Measurements from ENCODE around the gene FRMPD4.

Gene FRMPD4

DNA sequence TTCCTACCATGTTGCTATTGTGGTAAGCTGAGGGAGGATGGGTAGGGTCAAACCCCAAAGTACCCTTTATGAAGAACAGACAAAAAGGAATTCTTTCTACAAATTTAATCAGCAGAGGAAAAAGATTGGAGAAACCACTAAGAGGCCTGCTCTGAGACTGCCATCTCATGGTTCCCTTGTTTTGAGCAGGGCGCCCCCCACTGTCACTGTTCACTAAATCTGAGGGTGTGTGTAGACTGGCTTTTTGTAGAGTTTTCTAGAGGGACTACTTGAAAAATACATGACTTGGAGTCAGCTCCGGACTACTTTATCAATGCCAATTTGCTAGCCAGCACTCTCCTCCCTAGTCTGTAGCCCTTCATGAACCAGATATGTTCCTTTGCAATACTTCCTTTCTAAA lies 324.8 kb downstream of the FRMPD4 start:
- Histone ChIP-seq H3K27ac (no peak overlapping the region), H3K27me3 (no peaks in the 10 kb centered on the region), H3K4me1 (no peaks in the 10 kb centered on the region), H3K4me3 (no peak overlapping the region), H3K36me3 (no peaks in the 10 kb centered on the region), H3K9me3 (no peaks in the 10 kb centered on the region)
- TF ChIP-seq, protein P1, sequence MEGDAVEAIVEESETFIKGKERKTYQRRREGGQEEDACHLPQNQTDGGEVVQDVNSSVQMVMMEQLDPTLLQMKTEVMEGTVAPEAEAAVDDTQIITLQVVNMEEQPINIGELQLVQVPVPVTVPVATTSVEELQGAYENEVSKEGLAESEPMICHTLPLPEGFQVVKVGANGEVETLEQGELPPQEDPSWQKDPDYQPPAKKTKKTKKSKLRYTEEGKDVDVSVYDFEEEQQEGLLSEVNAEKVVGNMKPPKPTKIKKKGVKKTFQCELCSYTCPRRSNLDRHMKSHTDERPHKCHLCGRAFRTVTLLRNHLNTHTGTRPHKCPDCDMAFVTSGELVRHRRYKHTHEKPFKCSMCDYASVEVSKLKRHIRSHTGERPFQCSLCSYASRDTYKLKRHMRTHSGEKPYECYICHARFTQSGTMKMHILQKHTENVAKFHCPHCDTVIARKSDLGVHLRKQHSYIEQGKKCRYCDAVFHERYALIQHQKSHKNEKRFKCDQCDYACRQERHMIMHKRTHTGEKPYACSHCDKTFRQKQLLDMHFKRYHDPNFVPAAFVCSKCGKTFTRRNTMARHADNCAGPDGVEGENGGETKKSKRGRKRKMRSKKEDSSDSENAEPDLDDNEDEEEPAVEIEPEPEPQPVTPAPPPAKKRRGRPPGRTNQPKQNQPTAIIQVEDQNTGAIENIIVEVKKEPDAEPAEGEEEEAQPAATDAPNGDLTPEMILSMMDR (IDR thresholded peaks at IDR 0.05), result no peak
- no peak for DNase-seq
- intact Hi-C loops (cut with DNase I; ENCODE audit: low total_unique reads), result no loop called here

DNA sequence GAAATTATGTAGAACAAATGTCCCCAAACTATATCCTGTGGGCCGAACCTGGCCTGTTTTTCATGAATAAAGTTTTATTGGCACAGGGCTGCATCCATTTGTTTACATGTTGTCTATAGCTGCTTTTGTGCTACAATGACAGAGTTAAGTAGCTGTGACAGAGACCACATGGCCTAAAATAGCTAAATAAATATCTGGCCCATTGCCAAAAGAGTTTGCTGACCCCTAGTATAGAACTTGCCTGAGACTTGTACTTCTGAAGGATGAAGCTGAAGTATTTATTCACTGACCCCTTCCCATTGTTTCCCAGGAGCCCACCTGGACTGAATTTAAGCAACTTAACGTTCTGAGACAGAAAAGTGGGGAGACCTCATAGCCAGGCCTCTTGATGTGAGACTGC lies 325.6 kb downstream of the FRMPD4 start:
- Histone ChIP-seq H3K36me3 (no peaks in the 10 kb centered on the region), H3K27me3 (no peaks in the 10 kb centered on the region), H3K4me3 (no peak overlapping the region), H3K9me3 (no peaks in the 10 kb centered on the region), H3K4me1 (no peaks in the 10 kb centered on the region), H3K27ac (no peak overlapping the region)
- TF ChIP-seq, protein P1 (IDR thresholded peaks at IDR 0.05), result no peak
- intact Hi-C loops (cut with DNase I; ENCODE audit: low total_unique reads), result no loop called here
- DNase-seq, result no peak

DNA sequence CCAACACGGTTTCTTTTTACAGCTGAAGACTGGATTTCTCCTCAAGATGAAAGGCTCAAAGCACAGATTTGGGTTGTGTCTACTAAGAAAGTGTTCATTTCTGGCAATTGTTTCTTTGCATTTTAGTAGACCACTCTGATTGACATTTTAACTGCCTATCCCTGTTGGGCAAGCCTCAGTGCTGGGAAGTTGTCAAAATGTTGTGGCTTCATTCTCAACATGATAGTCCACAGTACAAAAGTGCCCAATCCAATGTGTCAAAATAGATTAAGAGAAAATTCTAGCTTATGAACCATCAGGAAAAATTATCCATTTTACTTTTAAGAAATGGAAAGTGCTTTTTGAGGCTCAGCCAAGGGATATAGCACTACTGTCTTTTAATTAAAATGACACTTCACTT lies 329.0 kb downstream of the FRMPD4 start:
- DNase-seq, result no peak
- H3K4me3 ChIP-seq, result no peak overlapping the region
- H3K27me3 ChIP-seq, result no peaks in the 10 kb centered on the region
- H3K4me1 ChIP-seq, result no peaks in the 10 kb centered on the region
- no peaks in the 10 kb centered on the region for H3K9me3 ChIP-seq
- intact Hi-C loops (cut with DNase I; ENCODE audit: low total_unique reads), result no loop called here
- H3K36me3 ChIP-seq, result no peaks in the 10 kb centered on the region
- TF ChIP-seq, protein P1 (IDR thresholded peaks at IDR 0.05), result no peak
- no peak overlapping the region for H3K27ac ChIP-seq

DNA sequence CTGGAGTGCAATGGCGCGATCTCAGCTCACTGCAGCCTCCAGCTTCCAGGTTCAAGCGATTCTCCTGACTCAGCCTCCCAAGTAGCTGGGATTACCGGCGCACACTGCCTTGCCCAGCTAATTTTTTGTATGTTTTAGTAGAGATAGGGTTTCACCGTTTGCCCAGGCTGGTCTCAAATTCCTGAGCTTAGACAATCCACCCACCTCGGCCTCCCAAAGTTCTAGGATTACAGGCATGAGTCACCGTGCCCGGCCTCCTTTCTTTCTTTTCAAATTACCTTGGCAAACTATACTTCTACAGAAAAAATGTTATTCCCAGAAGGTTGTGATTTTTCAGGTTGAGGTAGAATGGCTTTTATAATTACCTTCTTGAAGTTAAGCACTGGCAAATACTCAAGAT lies 331.0 kb downstream of the FRMPD4 start:
- DNase-seq, result no peak
- H3K9me3 ChIP-seq, result no peaks in the 10 kb centered on the region
- TF ChIP-seq, protein P1 (IDR thresholded peaks at IDR 0.05), result no peak
- intact Hi-C loops (cut with DNase I; ENCODE audit: low total_unique reads), result no loop called here
- H3K27me3 ChIP-seq, result no peaks in the 10 kb centered on the region
- no peak overlapping the region for H3K4me3 ChIP-seq
- no peaks in the 10 kb centered on the region for H3K4me1 ChIP-seq
- H3K36me3 ChIP-seq, result no peaks in the 10 kb centered on the region
- H3K27ac ChIP-seq, result no peak overlapping the region

DNA sequence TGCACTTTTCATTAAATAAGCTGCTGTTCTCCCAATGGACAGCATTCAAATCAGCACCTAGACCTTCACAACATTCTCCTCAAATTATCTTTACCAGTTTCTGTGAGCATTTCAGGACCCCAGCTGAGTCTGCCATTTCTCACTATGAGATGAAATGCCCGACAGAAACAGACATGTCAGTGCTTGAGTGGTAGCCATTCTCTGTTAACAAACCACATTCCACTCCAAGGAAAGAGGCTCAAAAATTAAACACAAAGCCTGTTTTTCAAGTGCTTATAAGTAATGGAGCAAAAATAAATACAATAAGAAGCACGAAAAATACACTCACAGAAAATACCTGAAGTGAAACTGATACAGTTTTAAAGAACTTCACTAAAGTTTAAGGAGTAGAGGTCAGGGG lies 332.8 kb downstream of the FRMPD4 start:
- DNase-seq, result no peak
- TF ChIP-seq, protein P1 (IDR thresholded peaks at IDR 0.05), result no peak
- Histone ChIP-seq H3K27me3 (no peaks in the 10 kb centered on the region), H3K9me3 (no peaks in the 10 kb centered on the region), H3K4me3 (no peak overlapping the region), H3K27ac (no peak overlapping the region), H3K4me1 (no peaks in the 10 kb centered on the region), H3K36me3 (no peaks in the 10 kb centered on the region)
- intact Hi-C loops (cut with DNase I; ENCODE audit: low total_unique reads), result no loop called here

DNA sequence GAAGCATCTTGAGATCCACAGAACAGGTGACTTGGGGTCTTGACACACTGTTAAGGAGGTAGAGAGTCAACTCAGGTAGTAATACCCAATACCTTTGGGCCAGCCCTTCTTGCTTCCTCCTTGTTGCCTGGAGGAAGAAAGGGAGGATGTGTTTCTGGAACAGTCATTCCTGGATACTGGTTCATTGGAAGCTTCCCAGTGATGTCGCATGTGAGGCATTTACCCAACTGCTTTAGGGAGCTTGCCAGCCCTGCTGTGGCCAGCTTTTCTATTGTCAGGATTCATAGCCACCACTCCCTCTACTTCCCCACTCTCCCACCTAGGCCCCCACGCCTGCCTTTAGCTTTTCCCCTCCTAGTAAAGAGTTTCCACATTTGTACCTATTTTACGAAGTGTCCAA lies 342.7 kb downstream of the FRMPD4 start:
- TF ChIP-seq, protein P1 (IDR thresholded peaks at IDR 0.05), result no peak
- no peak overlapping the region for H3K27ac ChIP-seq
- no peak for DNase-seq
- intact Hi-C loops (cut with DNase I; ENCODE audit: low total_unique reads), result no loop called here
- no peaks in the 10 kb centered on the region for H3K4me1 ChIP-seq
- no peaks in the 10 kb centered on the region for H3K36me3 ChIP-seq
- no peak overlapping the region for H3K4me3 ChIP-seq
- no peaks in the 10 kb centered on the region for H3K9me3 ChIP-seq
- no peaks in the 10 kb centered on the region for H3K27me3 ChIP-seq
